ENCODE measurements around the gene RSRC1.

DNA sequence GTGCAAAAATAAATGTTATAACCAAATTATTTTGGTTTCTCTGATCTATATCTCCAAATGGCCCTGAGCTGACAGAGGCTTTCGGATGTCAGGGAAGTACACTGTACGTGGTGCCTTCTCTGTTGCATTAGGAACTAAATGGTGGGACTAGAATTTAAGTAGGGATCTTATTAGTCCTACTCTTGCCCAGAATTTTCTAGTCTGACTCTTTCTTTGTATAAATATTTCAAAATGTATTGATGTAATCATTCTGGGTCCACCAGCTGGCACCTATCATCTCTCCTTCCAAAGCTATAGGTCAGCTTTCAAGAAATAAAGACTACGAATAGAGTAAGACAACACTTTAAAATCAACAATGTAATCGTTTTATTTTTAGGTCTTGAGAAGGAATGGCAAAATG lies 438.8 kb downstream of the RSRC1 start:
- TF ChIP-seq POLR2A (IDR thresholded peaks at IDR 0.05; ENCODE audit: low read depth, low read length) (no peak), POLR2AphosphoS5 (IDR thresholded peaks at IDR 0.05; ENCODE audit: low read depth, low read length) (no peak)

Data from GM12892 (cell line).